IPS-18a (cell line): ENCODE measurements around the gene LIF.

Experiments used
- H3K27ac ChIP-seq: one replicate; pipeline ENCODE4 v1.5.1; 2013; ENCODE audit warnings: low read length
- H3K27me3 ChIP-seq: one replicate; pipeline ENCODE4 v1.6.1; 2013; ENCODE audit warnings: mild to moderate bottlenecking, low read length; ENCODE audit not compliant: control insufficient read depth, insufficient read depth
- H3K36me3 ChIP-seq: one replicate; pipeline ENCODE4 v1.6.1; 2013; ENCODE audit warnings: low read depth, low read length; ENCODE audit not compliant: control insufficient read depth
- H3K4me1 ChIP-seq: one replicate; pipeline ENCODE4 v1.6.1; 2013; ENCODE audit warnings: low read depth, low read length; ENCODE audit not compliant: control insufficient read depth
- H3K4me3 ChIP-seq: one replicate; pipeline ENCODE4 v1.5.1; 2013; ENCODE audit warnings: low read length
- H3K9ac ChIP-seq: one replicate; pipeline ENCODE4 v1.6.1; 2013; ENCODE audit warnings: mild to moderate bottlenecking, low read length, moderate library complexity
- H3K9me3 ChIP-seq: one replicate; pipeline ENCODE4 v1.6.1; 2013; ENCODE audit warnings: low read depth, low read length; ENCODE audit not compliant: control insufficient read depth

The LIF gene

DNA sequence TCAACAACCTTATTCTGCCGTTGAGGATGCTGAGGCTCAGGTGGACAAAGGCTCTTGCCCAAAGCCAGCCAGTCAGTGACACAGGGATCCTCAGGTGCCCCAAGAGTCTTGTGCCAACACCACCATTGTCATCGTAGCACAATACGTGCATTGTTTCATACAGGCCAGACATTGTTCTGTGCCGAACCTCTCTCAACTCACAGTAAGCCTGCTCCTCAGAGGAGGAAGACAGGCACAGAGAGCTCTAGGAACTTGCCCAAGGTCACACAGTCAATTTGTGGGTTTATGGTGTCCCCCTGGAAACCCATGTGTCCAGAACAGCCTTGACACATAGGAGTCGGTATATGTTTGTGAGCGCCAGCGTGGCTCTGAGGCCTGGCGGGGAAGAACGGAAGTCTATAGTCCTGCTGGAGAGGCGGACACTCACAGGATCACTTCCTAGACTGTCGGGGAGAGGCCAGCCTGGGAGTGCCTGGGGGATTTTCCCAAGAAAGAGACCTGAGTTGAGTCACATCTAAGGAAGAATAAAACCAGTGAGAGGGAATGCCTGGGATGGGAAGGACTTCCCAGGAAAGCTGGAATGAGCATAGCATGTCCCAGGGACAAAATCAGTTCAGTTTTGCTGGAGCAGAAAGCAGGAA, 20.2 kb downstream of the LIF start:
- no peak overlapping the region for H3K9ac ChIP-seq

DNA sequence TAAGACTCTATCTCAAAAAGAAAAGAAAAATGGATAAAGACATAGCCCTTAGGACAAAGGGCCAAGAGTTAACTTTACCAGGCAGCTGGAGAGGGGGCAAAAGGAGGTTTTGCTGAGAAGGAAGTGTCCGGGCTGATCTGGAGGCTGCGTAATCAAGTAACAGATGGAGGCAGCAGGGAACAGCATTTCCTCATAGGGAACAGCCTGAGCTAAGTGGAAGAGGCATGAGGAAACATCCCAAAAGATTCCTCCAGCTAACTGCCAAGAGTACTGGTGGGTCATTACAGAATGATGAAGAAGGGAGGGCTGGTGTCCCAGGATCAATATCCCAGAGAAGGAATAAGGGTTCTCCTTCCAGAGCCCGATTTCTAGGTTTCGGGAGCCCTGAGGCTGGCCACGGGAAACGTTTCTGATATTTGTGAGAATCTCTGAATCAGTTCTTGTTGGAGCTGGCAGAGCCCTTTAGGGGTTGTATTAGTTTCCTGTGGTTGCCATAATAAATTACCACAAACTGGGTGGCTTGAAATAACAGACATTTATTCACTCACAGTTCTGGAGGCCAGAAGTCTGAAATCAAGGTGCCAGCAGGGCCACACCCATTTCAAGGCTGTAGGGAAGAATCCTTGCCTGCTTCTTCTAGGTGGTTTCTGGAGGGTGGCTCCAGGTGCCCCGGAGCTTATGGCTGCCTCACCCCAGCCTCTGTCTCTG, 21.2 kb downstream of the LIF start:
- Histone ChIP-seq H3K4me1 (peaks cover 6% of the 10 kb centered on the region), H3K27ac (no peak overlapping the region), H3K4me3 (no peak overlapping the region), H3K36me3 (no peaks in the 10 kb centered on the region), H3K9me3 (no peaks in the 10 kb centered on the region), H3K9ac (no peak overlapping the region), H3K27me3 (no peaks in the 10 kb centered on the region)

More for the DNA sequence above, 20.2 kb downstream of the LIF start:
- Histone ChIP-seq H3K4me1 (peaks cover 6% of the 10 kb centered on the region), H3K9me3 (no peaks in the 10 kb centered on the region), H3K36me3 (no peaks in the 10 kb centered on the region), H3K27ac (no peak overlapping the region), H3K4me3 (no peak overlapping the region), H3K27me3 (no peaks in the 10 kb centered on the region)

DNA sequence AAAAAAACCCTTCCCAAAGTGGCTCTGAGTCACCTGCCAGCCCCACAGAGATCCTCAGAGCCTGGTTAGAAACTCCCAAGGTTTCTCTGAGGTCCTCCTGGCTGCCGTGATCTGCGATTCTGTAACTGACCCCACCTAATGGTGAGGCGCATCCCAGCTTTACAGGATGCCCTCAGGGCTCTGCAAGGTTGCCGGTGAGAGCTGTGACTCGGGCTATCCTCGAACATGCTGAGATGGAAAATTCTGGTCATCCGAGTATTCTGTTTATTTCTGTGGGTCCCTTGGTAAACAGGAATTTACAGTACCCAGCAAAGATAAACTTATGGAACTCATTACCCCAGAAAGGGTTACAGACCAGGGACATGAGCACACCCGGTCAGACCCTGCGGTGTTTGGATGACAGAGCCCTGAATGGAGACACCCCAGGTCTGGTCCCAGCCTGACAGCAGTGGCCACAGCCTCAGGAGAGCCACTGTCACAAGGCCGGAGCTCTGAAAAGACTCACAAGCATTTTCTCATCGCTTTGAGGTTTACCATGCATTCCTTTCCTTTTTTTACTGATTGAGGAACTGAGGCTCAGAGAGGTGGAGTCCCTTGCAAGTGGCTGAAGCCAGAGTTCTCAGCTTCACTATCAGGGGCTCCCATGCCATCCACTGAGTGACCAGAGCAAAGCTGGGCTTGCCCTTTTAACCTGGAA, 22.2 kb downstream of the LIF start:
- Histone ChIP-seq H3K36me3 (no peaks in the 10 kb centered on the region), H3K27me3 (no peaks in the 10 kb centered on the region), H3K4me1 (peaks cover 6% of the 10 kb centered on the region), H3K9me3 (no peaks in the 10 kb centered on the region), H3K4me3 (no peak overlapping the region), H3K9ac (no peak overlapping the region), H3K27ac (no peak overlapping the region)

DNA sequence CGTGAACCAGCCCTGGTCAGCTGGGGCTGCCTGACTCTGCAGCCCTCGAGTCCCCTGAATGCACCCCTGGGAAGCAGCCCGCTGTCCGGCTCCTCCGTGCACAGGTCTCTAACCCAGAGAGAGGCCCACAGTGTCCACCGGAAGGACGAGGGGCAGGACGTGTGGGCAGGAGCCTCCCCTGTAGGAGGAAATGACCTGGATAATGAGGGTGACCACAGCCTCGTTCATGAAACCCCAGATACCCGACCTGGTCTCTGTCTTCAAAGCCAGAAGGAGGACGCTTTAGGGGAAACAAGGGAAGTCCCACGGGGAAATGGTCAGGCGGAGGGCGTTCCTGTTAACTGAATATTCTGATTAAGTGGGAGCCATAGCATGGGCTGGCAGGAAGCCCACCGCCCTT, 23.3 kb downstream of the LIF start:
- Histone ChIP-seq H3K9ac (no peak overlapping the region), H3K27ac (no peak overlapping the region), H3K27me3 (no peaks in the 10 kb centered on the region), H3K4me1 (no peaks in the 10 kb centered on the region), H3K4me3 (no peak overlapping the region), H3K36me3 (no peaks in the 10 kb centered on the region), H3K9me3 (no peaks in the 10 kb centered on the region)

DNA sequence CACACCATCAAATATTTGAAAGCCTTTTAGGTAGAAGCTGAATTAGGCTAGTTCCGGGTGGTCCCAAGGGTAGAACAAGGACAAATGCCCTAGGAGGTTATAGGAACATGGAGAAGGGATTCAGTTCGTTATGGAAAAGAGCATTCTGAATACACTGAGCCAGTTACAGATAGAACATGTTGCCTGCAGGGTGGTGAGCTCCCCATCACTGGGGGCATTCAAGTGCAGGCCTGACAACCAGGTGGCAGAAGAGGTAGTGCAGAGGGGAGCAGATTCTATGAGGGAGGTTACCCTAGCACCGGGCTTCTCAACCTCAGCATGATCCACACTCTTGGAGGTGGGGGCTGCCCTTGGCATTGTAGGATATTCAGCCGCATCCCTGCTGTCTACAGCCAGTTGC, 24.2 kb downstream of the LIF start:
- Histone ChIP-seq H3K36me3 (no peaks in the 10 kb centered on the region), H3K4me3 (no peak overlapping the region), H3K9me3 (no peaks in the 10 kb centered on the region), H3K9ac (no peak overlapping the region), H3K27ac (no peak overlapping the region), H3K27me3 (no peaks in the 10 kb centered on the region), H3K4me1 (no peaks in the 10 kb centered on the region)

DNA sequence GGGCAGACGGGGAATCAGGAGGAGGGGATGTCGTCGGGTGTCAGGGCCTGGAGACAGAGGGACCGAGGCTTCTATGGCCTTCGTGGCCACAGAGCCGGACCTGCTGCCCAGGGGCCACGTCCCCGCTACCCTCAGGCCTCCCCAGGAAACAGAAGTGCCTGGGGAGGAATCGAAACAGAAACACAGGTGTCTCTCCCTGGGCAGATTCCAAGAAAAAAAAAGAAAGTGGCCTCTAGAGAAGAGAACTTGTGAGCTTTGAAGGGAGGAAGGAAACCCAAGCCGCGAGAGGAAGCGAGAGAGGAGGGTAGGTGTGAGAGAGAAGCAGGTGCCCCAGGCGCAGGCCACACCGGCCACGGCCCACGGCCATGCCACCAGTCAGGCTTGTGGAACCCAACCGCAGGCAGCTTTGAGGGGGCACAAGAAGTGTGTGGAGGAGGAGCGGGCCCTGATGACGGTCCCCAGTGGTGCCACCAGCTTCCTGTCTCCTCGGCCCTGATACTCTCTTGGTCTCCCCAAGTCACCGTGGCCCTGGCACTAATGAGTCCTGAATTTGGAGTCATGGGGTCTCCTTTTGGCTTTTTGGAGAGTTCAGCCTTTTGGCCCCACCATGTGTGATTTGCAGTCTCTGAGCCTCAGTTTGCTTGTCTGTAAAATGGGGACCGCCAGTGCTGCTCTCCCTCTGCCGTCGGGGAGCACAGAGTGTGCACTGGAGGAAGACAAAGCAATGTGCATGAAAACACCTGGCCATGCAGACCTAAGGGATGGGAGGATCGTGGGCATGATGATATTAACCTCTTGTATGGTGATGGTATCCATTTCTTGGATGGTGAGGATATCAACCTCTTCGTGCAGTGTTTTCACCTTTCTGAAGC, 25.2 kb downstream of the LIF start:
- H3K9me3 ChIP-seq = no peaks in the 10 kb centered on the region
- no peaks in the 10 kb centered on the region for H3K27me3 ChIP-seq
- no peak overlapping the region for H3K9ac ChIP-seq
- H3K27ac ChIP-seq = no peak overlapping the region
- no peak overlapping the region for H3K4me3 ChIP-seq
- H3K4me1 ChIP-seq = no peaks in the 10 kb centered on the region
- H3K36me3 ChIP-seq = no peaks in the 10 kb centered on the region

DNA sequence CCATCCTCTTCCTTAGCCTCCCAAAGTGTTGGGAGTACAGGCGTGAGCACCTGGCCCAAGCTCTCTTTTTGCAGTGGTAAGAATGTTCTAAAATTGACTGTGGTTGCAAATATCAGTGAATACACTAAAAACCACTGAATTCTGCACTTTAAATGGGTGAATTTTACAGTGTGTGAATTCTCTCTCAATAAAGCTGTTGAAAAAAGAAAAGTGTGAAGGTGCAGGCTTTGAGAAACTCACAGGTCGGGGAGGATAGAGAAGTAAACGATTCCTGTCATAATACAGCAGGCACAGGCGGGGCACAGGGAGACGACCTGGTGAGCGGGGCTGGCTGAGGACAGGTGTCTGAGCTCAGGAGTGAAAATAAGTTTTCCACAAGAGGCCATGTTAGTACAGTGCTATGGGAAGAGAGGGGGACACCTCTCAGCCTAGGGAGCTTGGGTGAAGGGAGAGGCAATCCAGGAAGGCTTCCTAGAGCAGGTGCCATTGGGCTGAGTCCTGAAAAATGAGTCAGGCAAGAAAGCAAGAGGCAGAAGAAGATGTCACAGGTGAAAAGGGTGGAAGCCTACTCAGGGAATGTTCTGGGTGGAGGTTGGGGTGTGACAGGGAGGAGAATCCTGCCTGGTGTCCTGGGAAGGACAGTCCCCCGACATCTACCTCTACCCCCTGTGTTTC, 26.1 kb downstream of the LIF start:
- Histone ChIP-seq H3K36me3 (no peaks in the 10 kb centered on the region), H3K9me3 (no peaks in the 10 kb centered on the region), H3K4me1 (no peaks in the 10 kb centered on the region), H3K27ac (no peak overlapping the region), H3K4me3 (no peak overlapping the region), H3K27me3 (no peaks in the 10 kb centered on the region), H3K9ac (no peak overlapping the region)

DNA sequence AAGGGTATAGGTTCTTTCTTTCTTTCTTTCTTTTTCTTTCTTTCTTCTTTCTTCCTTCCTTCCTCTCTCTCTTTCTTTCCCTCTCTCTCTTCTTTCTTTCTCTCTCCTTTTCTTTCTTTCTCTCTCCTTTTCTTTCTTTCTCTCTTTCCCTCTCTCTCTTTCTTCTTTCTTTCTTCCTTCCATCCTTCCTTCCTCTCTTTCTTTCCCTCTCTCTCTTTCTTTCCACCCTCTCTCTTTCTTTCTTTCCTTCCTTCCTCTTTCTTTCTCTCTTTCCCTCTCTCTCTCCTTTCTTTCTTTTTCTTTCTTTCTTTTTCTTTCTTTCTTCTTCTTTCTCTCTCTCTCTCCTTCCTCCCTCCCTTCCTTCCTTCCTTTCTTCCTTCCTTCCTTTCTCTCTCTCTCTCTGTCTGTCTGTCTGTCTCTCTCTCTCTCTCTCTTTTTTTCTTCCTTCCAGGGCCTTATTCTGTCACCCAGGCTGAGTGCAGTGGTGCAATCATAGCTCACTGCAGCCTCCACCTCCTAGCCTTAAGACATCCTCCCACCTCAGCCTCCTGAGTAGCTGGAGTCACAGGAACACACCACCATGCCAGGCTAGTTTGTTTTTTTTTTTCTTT, 26.8 kb downstream of the LIF start:
- no peak overlapping the region for H3K4me3 ChIP-seq
- H3K4me1 ChIP-seq = no peaks in the 10 kb centered on the region
- no peaks in the 10 kb centered on the region for H3K36me3 ChIP-seq
- no peak overlapping the region for H3K9ac ChIP-seq
- no peaks in the 10 kb centered on the region for H3K9me3 ChIP-seq
- H3K27ac ChIP-seq = no peak overlapping the region
- H3K27me3 ChIP-seq = no peaks in the 10 kb centered on the region

DNA sequence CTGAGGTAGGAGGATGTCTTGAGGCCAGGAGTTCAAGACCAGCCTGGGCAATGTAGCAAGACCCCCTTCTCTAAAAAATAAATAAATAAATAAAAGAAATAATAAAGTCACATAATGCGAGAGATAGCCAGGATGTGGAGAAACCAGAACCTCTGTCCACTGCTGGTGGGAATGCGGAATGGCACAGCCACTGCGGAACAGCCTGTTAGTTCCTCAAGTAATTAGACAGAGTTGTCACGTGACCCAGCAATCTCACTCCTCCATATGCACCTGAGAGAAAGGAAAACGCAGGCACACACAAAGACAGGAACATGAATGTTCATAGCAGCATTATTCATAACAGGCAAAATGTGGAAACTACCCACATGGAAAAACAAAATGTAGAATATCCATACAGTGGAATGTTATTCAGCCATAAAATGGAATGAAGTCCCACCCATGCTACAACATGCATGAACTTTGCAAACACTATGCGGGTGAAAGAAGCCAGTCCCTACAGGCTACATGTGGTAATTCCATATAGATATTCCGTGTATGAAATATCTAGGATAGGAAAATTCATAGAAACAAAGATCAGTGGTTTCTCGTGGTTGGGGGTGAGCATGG, 27.4 kb downstream of the LIF start:
- Histone ChIP-seq H3K4me1 (no peaks in the 10 kb centered on the region), H3K4me3 (no peak overlapping the region), H3K27me3 (no peaks in the 10 kb centered on the region), H3K9me3 (no peaks in the 10 kb centered on the region), H3K36me3 (no peaks in the 10 kb centered on the region), H3K9ac (no peak overlapping the region), H3K27ac (no peak overlapping the region)

DNA sequence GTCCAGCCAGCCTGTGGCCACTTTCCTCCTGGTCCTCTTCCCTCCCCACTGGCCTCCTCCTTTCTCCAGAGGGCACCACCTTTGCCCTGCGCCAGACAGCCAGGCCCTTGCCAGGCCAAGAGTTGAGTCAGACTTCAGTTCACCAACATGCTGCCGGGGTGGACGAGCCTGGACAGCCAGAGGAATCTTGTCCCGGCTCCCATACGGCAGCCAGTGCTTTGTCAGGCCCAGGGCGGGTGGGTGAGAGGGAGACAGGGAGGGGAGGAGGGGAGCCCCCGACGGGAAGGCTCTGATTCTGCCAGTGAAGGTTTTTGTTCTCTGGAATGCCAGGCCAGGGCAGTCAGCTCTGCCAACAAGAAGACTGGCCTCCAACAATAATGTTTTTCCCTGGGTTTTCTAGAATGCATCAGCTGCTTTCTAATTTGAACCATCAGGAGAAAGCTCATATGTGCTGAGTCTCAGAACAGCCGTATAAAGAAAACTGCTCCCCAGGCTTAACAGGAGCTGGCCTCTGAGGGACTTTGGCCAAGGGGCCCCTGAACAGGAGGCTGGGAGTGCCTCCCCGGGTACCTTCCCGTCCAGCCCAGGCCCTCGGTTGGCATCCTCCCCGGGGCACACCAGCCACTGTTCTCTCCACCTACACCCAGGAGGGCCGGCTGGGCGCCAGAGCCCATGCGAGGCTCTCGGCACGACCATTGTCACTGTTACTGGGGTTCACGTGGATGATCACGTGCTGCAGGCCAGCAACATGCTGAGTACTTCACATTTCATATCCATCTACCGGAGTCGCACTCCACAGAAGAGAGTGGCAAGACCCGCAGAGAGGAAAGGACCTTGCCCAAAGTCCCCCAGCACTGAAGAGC, 28.6 kb downstream of the LIF start:
- Histone ChIP-seq H3K9me3 (no peaks in the 10 kb centered on the region), H3K4me3 (no peak overlapping the region), H3K27ac (no peak overlapping the region), H3K27me3 (no peaks in the 10 kb centered on the region), H3K4me1 (no peaks in the 10 kb centered on the region), H3K9ac (no peak overlapping the region), H3K36me3 (no peaks in the 10 kb centered on the region)
